ENCODE data around the gene OR2T5.
"Not testable (repeated sequence)": the region's sequence is repeated elsewhere in the genome, so short reads cannot be mapped to it uniquely, and the experiment has no call there.

Gene OR2T5, protein sequence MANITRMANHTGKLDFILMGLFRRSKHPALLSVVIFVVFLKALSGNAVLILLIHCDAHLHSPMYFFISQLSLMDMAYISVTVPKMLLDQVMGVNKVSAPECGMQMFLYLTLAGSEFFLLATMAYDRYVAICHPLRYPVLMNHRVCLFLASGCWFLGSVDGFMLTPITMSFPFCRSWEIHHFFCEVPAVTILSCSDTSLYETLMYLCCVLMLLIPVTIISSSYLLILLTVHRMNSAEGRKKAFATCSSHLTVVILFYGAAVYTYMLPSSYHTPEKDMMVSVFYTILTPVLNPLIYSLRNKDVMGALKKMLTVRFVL

DNA sequence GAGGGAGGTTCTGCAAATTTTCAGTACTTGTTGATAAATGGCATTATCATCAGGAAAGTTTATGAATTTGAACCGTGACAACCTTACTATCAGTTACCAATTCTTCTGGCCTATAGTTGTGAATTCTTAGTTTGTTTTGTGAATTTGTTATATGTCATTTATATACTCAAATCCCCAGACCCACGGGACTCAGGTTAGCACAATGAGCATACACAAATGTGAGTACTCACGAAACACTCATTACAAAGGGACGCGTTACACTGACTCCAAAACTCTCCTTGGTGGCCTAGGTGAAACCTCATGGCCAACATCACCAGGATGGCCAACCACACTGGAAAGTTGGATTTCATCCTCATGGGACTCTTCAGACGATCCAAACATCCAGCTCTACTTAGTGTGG lies at the start of gene OR2T5:
Gene OR2T5 (plus strand): TSS at position 301 of the 400 bp plus-strand sequence. CDS start 0 bp downstream, at position 301.
- DNase-seq: not testable (repeated sequence)

- not testable (repeated sequence) for DNase-seq
Observed at GRCh38 chr1:248438668-248439067, 49.7 kb upstream of the OR2T5 start.

DNA sequence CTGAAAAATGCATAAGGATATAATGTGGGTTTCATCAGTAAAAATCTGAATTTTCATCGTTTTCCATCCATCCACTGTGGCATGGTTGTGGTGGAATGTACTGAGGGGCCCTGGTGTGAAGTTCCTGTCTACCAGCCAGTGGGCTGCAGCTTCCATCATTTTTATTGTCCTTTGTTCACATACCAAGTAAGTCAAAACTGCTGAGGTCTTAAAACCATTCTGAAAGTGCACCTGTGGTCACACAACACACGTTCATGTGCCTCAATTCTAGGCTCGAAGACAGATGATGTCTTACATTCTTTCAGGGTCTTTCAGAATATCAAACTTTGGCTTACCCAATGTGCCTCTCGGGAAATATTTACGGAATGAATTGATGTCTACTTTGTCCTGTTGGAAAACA lies 49.1 kb upstream of the OR2T5 start:
- not testable (repeated sequence) for DNase-seq

GRCh38 chr1:248442500-248443277 lies 45.7 kb upstream of the OR2T5 start:
- DNase-seq: not testable (repeated sequence)

DNA sequence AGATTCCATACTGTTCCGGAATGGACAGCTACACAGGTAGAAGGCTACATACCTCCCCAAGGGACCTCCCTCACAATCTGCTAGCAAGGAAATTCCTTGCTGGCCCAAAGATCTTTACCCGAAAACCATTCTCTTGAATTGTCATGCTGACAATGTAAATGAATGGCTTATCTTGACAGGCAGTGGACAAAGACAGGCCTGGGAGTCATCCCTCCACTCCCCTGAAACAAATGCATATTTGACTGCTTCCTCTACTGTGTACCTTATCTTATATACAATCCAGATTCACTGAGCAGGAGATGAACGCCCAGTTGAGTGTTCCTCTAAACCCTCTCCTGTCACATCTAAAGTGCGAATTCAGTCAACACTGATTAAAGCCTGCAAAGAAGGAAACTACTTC lies 43.8 kb upstream of the OR2T5 start:
- not testable (repeated sequence) for DNase-seq

DNA sequence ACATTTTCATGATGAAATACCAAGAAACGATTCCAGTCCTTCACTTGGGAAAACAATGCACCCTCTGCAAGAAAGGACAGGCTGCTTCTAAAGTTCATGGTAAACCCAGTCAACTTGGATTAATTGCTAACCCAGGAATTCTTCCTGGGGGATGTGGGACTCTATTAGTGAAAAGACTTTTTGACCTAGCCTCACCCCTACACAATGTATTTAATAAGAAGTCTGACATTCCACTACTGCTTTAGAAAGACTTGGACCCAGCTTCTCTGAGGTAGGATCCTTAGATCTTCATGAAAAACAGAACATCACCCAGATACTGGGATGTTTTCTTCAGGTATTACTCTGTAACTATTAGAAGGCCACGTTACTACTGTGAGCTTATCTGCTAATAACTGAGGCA lies 43.0 kb upstream of the OR2T5 start, which contains the start of gene OR2T2:
Gene OR2T2 (plus strand): TSS at position 239 of the 400 bp plus-strand sequence. CDS start 7,161 bp downstream, outside the sequence.
- DNase-seq: not testable (repeated sequence)

DNA sequence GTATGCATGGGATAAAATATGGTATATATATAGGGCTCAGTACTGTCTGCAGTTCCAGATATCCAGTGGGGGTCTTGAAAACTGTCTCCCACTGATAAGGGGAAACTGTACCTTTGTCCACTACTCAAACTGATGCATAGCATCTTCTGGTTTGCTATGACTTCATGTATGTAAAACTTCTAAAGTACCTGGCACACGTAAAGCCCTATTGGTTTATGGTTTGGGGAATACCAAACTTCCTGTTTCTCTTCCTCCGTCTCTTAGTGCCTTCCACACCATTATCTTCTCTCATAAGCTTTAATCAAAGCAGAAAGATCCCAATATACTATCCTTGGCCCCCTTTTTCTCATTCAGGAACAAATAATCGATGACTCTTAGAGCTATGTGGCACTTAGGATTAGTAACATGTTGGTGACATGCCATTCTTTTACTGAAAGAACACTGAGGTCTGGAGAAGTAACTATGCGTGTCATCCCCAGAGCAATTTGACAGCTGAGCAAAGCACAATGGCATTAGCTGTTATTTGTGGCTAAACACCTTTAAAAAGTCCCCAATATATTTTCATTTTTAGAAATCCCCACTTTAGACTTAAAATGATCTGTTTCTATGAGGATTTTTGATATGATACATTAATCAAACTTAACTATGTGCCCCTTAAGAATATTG lies 39.8 kb upstream of the OR2T5 start:
- DNase-seq: not testable (repeated sequence)

DNA sequence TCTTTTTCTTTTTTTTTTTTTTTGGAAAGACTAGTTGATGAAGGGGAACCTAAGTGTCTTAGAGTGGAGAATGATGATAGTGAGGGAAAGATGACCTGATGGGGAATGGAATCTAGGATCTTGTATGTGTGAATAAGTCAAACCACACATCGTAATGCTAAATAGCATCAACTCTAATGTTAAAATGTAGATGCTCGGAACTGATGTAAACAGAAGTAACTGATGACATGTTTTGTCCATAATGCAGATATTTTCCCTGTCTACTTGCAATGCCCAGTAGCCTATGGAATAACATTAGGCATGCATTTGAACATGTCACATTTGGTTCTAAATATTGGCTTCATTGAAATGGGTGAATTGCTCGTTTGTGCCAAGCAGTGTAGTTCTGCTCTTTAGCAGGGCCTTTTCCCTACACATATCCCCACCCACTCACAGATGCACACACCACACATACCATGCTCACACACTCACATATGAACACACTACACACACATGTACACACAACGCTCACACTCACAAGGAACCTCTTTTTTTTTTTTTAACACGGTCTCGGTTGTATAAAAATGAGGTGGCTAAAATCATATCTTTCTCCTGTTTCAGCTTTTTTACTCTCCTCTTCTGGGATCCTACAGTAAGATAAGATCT lies 38.4 kb upstream of the OR2T5 start:
- not testable (repeated sequence) for DNase-seq

- DNase-seq: not testable (repeated sequence)
Observed at GRCh38 chr1:248450466-248451145, 37.8 kb upstream of the OR2T5 start.

DNA sequence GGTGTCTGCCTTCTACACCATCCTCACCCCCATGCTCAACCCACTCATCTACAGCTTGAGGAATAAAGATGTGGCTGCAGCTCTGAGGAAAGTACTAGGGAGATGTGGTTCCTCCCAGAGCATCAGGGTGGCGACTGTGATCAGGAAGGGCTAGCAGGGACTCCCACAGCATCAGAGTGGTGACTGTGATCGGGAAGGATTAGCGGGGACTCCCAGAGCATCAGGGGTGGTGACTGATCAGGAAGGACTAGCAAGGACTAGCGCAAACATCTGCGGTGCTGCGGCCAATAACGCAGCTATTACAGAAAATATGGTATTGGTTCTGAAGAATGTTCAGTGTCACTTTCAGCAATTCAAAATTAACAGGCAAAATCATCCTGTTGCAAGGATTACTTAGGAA lies 34.8 kb upstream of the OR2T5 start:
- DNase-seq: not testable (repeated sequence)

GRCh38 chr1:248455045-248455444 lies 33.3 kb upstream of the OR2T5 start:
- not testable (repeated sequence) for DNase-seq

DNA sequence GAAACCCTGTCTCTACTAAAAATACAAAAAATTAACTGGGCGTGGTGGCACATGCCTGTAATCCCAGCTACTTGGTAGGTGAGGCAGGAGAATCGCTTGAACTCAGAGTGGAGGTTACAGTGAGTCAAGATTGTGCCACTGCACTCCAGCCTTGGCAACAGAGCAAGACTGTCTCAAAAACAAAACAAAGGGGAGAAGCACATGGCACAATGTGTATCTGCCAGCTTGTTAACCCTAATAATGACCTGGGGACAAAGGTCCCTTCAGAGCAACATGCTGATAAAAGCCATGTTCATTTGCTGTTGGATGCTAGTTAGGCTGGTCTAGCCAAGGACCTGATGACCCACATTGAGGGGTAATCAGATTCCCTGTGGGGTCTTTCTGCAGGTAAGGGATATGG lies 31.8 kb upstream of the OR2T5 start:
- not testable (repeated sequence) for DNase-seq

- not testable (repeated sequence) for DNase-seq
Observed at GRCh38 chr1:248459117-248459516, 29.3 kb upstream of the OR2T5 start.

DNA sequence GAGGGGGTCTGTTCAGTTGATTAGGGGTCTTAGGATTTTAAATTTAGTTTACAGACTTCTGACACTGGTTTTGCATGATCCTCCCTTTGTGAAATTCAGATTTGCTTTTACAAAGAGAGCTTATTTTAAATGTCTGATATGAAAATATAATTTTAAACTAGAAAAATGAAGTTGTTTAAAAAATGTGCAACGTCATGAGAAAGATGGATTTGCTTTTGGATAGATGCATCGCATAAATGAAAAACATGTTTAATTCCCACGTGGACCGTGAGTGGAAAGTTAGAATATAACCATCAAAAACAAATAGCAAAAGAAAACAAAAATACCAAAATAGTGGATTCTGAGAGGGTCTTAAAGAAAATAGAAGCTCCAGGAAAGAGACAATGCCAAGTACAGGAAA lies 17.2 kb upstream of the OR2T5 start:
- DNase-seq: no peak

GRCh38 chr1:248472111-248472510 lies 16.3 kb upstream of the OR2T5 start:
- not testable (repeated sequence) for DNase-seq

DNA sequence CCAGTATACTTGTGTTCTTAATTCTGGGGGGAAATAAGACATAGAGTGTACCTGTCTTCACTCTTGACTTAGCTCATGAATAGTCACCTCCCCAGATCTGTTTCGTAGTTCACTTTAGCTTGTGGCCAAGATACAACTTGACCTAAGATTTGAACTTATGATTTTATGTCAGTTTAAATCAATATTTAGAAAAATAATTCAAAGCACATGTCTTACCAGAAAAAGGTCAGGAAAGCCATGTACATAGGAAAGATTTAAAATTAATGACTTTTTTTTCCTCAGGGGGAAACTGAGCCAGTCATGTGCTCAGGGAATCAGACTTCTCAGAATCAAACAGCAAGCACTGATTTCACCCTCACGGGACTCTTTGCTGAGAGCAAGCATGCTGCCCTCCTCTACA lies 15.3 kb upstream of the OR2T5 start, which contains the start of gene OR2T3:
Gene OR2T3 (plus strand): TSS at position 301 of the 400 bp plus-strand sequence. CDS start 0 bp downstream, at position 301.
- DNase-seq: not testable (repeated sequence)

- not testable (repeated sequence) for DNase-seq
Observed at GRCh38 chr1:248475660-248476059, 12.7 kb upstream of the OR2T5 start.

DNA sequence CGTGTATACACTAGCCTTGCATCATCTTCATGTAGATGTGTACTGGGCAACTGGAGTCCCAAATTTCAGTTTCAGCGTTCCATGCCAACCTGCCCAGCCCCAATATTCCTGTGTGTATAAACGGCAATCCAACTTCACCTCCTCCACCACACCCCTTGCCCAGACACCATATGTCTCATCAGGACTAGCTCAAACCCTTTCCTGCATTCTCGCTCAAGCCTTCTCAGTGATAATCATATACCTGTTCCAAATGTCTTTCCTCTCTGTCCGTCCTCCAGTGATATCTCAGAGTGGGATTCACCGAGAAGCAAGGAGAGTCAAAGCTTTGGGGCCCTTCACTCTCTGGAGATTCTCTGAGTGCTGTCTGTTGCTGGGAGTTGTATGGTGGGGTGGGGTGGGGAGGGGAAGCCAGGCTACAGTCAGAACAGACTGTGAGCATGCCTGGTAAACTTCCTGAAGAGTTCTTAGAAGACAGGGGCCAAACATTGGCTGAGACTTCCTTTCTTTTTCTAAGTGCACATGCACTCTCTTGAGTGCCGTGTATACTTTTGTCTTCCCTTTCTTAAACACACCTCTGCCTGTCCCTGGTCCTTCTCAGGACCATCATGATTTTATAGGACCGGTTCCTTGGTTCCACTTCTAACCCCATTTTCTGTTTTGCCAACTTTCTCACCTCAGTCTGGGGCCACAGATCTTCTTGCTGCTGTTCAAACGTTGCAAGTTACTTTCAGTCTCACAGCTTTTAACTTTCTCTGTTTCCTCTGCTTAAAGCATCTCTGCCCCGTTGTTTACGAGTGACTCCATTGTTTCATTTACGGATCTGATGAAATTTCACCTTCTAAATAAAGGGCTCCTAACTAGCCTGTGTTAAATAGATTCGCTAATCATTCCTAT lies 6.5 kb upstream of the OR2T5 start:
- not testable (repeated sequence) for DNase-seq

- not testable (repeated sequence) for DNase-seq
Observed at GRCh38 chr1:248496661-248497060, 8.3 kb downstream of the OR2T5 start.

GRCh38 chr1:248500305-248501035 lies 12.1 kb downstream of the OR2T5 start:
- not testable (repeated sequence) for DNase-seq

Data from inflammatory macrophage treated with lipopolysaccharide for 4 hours (primary cell).